K562 (cell line): Measurements from ENCODE around the gene NPTXR. TPM values are rescaled to one million over a fixed set of nuclear protein-coding genes. Genes with fewer than 3 reads are reported as not detected.

ENCODE experiments used
- BACH1 ChIP-seq: fragments of 200-800 bp; sonication (Bioruptor generic); IDR thresholded peaks from 2 replicates; pipeline ENCODE4 v1.6.1; 2016; ENCODE audit warnings: missing genetic modification characterization, missing compliant biosample characterization
- CBX2 ChIP-seq: fragments of 200-600 bp; sonication (generic); IDR thresholded peaks from one replicate; pipeline ENCODE4 v1.6.1; 2012; ENCODE audit warnings: mild to moderate bottlenecking, low read length, inconsistent platforms; ENCODE audit not compliant: insufficient read depth, poor library complexity, severe bottlenecking
- CEBPG ChIP-seq, 3 experiments: fragments of 200-800 bp in 1 of 3; sonication (Bioruptor generic) in 1 of 3; sonication (generic) in 1 of 3; formaldehyde crosslinking in 1 of 3; IDR thresholded peaks in 2 of 3; conservative IDR thresholded peaks in 1 of 3; 2 replicates each; pipeline versions ENCODE4 v1.6.1 to v1.8.0; 2016 to 2022; ENCODE audit warnings: missing compliant biosample characterization in 2 of 3, missing genetic modification characterization in 2 of 3, mild to moderate bottlenecking in 1 of 3, missing genetic modification reagents in 1 of 3
- CHCHD3 ChIP-seq: fragments of 250-450 bp; sonication (Bioruptor Pico); IDR thresholded peaks from 2 replicates; pipeline ENCODE4 v2.1.2; 2022; ENCODE audit warnings: mild to moderate bottlenecking
- FOXJ2 ChIP-seq: fragments of 200-800 bp; sonication (Bioruptor generic); IDR thresholded peaks from 2 replicates; pipeline ENCODE4 v1.6.1; 2016; ENCODE audit warnings: missing genetic modification characterization, missing compliant biosample characterization
- GTF2E2 ChIP-seq: fragments of 200-800 bp; sonication (Bioruptor generic); IDR thresholded peaks from 2 replicates; pipeline ENCODE4 v1.6.1; 2016; ENCODE audit warnings: missing genetic modification characterization, missing compliant biosample characterization
- HOXB6 ChIP-seq: fragments of 250-450 bp; sonication (Bioruptor Pico); IDR thresholded peaks from 2 replicates; pipeline ENCODE4 v1.5.1; 2022; ENCODE audit warnings: mild to moderate bottlenecking, borderline replicate concordance
- IRF2 ChIP-seq: sonication (generic); formaldehyde crosslinking; IDR thresholded peaks from 2 replicates; pipeline ENCODE4 v1.8.1; 2022; ENCODE audit warnings: mild to moderate bottlenecking, missing genetic modification reagents
- MTA3 ChIP-seq: fragments of 450-650 bp; formaldehyde crosslinking; IDR thresholded peaks from 2 replicates; pipeline ENCODE4 v1.6.1; 2017; ENCODE audit warnings: mild to moderate bottlenecking, borderline replicate concordance
- MYNN ChIP-seq, 2 experiments: sonication (generic); formaldehyde crosslinking in 1 of 2; IDR thresholded peaks; 2 replicates each; pipeline versions ENCODE4 v1.5.0 to v1.6.1; 2016 to 2020; ENCODE audit warnings: antibody characterized with exemption in 1 of 2, missing genetic modification reagents in 1 of 2
- NR2F6 ChIP-seq: fragments of 450-650 bp; formaldehyde crosslinking; IDR thresholded peaks from 2 replicates; pipeline ENCODE4 v1.4.0; 2020; ENCODE audit warnings: mild to moderate bottlenecking
- PURB ChIP-seq: sonication (generic); formaldehyde crosslinking; IDR thresholded peaks from 2 replicates; pipeline ENCODE4 v1.9.0; 2021; ENCODE audit warnings: low read depth, mild to moderate bottlenecking, missing genetic modification reagents
- RBM25 ChIP-seq: fragments of 200-400 bp; formaldehyde crosslinking; IDR thresholded peaks from 2 replicates; pipeline ENCODE4 v1.6.1; 2018; ENCODE audit warnings: low read length, low read depth, moderate library complexity; ENCODE audit not compliant: severe bottlenecking
- RFX7 ChIP-seq: fragments of 250-450 bp; sonication (Bioruptor Pico); IDR thresholded peaks from 2 replicates; pipeline ENCODE4 v1.5.1; 2021; ENCODE audit warnings: mild to moderate bottlenecking
- SMAD1 ChIP-seq: fragments of 150-350 bp; IDR thresholded peaks from 2 replicates; pipeline ENCODE4 v1.6.1; 2014; ENCODE audit warnings: low read length, low read depth; ENCODE audit not compliant: partially characterized antibody
- SNIP1 ChIP-seq: fragments of 450-650 bp; IDR thresholded peaks from 2 replicates; pipeline ENCODE4 v1.7.1; 2017; ENCODE audit warnings: low read depth, mild to moderate bottlenecking
- SREBF1 ChIP-seq: fragments of 150-350 bp; IDR thresholded peaks from 2 replicates; pipeline ENCODE4 v1.6.1; 2014; ENCODE audit warnings: antibody characterized with exemption, low read depth, low read length, borderline replicate concordance
- TBP ChIP-seq: optimal IDR thresholded peaks from 2 replicates; pipeline ENCODE3; 2011; ENCODE audit warnings: low read depth, low read length, improper control_type of control experiment
- ZBTB1 ChIP-seq: sonication (generic); formaldehyde crosslinking; IDR thresholded peaks from 2 replicates; pipeline ENCODE4 v1.8.1; 2023; ENCODE audit warnings: missing genetic modification reagents, low read depth, mild to moderate bottlenecking, borderline replicate concordance
- ZBTB8A ChIP-seq: fragments of 450-650 bp; IDR thresholded peaks from 2 replicates; pipeline ENCODE4 v1.6.1; 2018; ENCODE audit warnings: mild to moderate bottlenecking, moderate library complexity; ENCODE audit not compliant: partially characterized antibody
- ZNF354B ChIP-seq: fragments of 250-450 bp; sonication (Bioruptor Pico); IDR thresholded peaks from 2 replicates; pipeline ENCODE4 v1.4.0; 2020
- ZNF717 ChIP-seq: fragments of 250-450 bp; sonication (Bioruptor Pico); IDR thresholded peaks from 2 replicates; pipeline ENCODE4 v1.5.0; 2021
- polyA plus RNA-seq, 8 experiments: library from polyadenylated mRNA; depleted of rRNA in 4 of 8; stranded (reverse) in 5 of 8; unstranded in 3 of 8; fragments of >200 nt; fragmentation: Nextera tagmentation in 2 of 8; fragmentation: Illumina TruSeq in 1 of 8; extraction: Ambion mirVana in 2 of 8; extraction: Trizol in 1 of 8; gene quantifications; 2 replicates each; pipeline versions ENCODE4 v1.2.1 to v1.2.3, GENCODE V29; 2011 to 2014; ENCODE audit warnings: inconsistent platforms in 1 of 8, missing spikeins in 1 of 8
- total RNA-seq, 7 experiments: library from RNA; depleted of rRNA in 6 of 7; stranded (reverse); fragments of >200 nt in 6 of 7; fragmentation: Illumina TruSeq in 2 of 7; extraction: Trizol in 2 of 7; gene quantifications; 2 replicates each; pipeline versions ENCODE4 v1.2.1 to v1.2.3, GENCODE V29; 2011 to 2021; ENCODE audit warnings: low replicate concordance in 1 of 7
- TF ChIP-seq, protein P1 (sequence below), 2 experiments: fragments of 450-650 bp; IDR thresholded peaks; 2 replicates each; pipeline ENCODE4 v1.6.1; 2018; ENCODE audit warnings: mild to moderate bottlenecking in 2 of 2, low read depth in 1 of 2; ENCODE audit not compliant: partially characterized antibody in 2 of 2
- TF ChIP-seq, protein P2 (sequence below): IDR thresholded peaks from 2 replicates; pipeline ENCODE4 v1.6.1; 2014; ENCODE audit warnings: antibody characterized with exemption

Gene NPTXR
- total and polyA plus RNA-seq, 9 of the 15 experiments (the other 6 are each of a cell fraction or from before 2014, with no cell fraction given): 0.01 to 3.1 (median 1.1) TPM

DNA sequence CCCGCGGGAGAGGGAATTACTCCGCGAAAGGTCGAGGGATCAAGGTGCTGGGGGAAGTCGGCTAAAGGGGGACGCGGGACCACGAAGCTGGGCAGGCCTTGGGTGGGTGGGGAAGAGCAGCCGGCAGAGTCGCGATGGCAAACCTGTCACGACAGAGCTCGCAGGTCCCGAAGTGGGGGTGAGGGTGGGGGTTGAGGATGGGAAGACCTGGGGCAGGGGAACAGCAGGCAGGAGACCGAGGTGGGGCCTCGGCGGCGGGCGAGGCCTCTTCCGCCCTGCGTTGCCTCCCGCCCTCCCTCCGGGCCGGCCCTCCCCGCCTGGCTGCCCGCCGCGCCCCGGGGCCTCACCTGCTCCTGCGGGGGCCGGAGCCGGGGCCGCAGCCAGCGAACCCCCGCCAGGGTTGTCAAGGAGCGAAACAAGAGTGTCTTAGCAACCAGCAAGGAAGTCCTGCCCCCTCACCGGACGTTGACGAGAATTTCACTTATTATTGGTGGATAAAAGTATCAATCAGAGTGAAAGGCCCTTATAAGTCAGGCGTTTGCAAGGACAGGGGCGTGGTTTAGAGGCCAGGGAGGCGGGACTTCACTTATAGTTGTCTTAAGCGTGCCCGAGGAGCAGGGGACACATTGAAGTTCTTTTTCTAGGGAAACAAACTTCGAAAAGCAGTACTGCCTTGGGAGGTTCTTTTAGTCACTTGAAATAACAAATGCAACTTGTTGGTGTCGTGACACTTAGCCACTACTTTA, 49.9 kb downstream of the NPTXR start, which contains the start of gene DNAL4 (continued):
- TF ChIP-seq, protein P1, sequence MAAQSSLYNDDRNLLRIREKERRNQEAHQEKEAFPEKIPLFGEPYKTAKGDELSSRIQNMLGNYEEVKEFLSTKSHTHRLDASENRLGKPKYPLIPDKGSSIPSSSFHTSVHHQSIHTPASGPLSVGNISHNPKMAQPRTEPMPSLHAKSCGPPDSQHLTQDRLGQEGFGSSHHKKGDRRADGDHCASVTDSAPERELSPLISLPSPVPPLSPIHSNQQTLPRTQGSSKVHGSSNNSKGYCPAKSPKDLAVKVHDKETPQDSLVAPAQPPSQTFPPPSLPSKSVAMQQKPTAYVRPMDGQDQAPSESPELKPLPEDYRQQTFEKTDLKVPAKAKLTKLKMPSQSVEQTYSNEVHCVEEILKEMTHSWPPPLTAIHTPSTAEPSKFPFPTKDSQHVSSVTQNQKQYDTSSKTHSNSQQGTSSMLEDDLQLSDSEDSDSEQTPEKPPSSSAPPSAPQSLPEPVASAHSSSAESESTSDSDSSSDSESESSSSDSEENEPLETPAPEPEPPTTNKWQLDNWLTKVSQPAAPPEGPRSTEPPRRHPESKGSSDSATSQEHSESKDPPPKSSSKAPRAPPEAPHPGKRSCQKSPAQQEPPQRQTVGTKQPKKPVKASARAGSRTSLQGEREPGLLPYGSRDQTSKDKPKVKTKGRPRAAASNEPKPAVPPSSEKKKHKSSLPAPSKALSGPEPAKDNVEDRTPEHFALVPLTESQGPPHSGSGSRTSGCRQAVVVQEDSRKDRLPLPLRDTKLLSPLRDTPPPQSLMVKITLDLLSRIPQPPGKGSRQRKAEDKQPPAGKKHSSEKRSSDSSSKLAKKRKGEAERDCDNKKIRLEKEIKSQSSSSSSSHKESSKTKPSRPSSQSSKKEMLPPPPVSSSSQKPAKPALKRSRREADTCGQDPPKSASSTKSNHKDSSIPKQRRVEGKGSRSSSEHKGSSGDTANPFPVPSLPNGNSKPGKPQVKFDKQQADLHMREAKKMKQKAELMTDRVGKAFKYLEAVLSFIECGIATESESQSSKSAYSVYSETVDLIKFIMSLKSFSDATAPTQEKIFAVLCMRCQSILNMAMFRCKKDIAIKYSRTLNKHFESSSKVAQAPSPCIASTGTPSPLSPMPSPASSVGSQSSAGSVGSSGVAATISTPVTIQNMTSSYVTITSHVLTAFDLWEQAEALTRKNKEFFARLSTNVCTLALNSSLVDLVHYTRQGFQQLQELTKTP (IDR thresholded peaks at IDR 0.05; ENCODE audit: low read depth in 1 of 2, partially characterized antibody in 2 of 2): no peak
- no peak for TF ChIP-seq CEBPG (CRISPR knock-in tag; IDR thresholded peaks at IDR 0.05)
- no peak for TF ChIP-seq CEBPG (tag; conservative IDR thresholded peaks at IDR 0.05 in 1 of 2, IDR thresholded peaks at IDR 0.05 in 1 of 2)
- TF ChIP-seq BACH1 (tag): no peak
- 0 out of 2 replicates have a peak, but pooled peaks have one; percentile 17 for TF ChIP-seq MYNN (IDR thresholded peaks at IDR 0.05)
- TF ChIP-seq MYNN (CRISPR knock-in tag; IDR thresholded peaks at IDR 0.05): no peak
- no peak for TF ChIP-seq NR2F6 (CRISPR knock-in tag)
- TF ChIP-seq MTA3: no peak
- no peak for TF ChIP-seq ZNF717 (CRISPR knock-in tag)
- no peak for TF ChIP-seq SNIP1
- TF ChIP-seq, protein P2, sequence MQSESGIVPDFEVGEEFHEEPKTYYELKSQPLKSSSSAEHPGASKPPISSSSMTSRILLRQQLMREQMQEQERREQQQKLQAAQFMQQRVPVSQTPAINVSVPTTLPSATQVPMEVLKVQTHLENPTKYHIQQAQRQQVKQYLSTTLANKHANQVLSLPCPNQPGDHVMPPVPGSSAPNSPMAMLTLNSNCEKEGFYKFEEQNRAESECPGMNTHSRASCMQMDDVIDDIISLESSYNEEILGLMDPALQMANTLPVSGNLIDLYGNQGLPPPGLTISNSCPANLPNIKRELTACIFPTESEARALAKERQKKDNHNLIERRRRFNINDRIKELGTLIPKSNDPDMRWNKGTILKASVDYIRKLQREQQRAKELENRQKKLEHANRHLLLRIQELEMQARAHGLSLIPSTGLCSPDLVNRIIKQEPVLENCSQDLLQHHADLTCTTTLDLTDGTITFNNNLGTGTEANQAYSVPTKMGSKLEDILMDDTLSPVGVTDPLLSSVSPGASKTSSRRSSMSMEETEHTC: no peak
- no peak for TF ChIP-seq IRF2
- no peak for TF ChIP-seq CBX2
- TF ChIP-seq TBP: peak; percentile 50
- TF ChIP-seq FOXJ2 (tag): peak; percentile 95
- no peak for TF ChIP-seq ZBTB1
- no peak for TF ChIP-seq ZNF354B (CRISPR knock-in tag)
- no peak for TF ChIP-seq HOXB6 (CRISPR knock-in tag)
- no peak for TF ChIP-seq PURB (CRISPR knock-in tag)
- no peak for TF ChIP-seq GTF2E2 (tag)
- TF ChIP-seq SREBF1: no peak
- peak; percentile 60 for TF ChIP-seq RBM25
- TF ChIP-seq RFX7: no peak
- TF ChIP-seq CHCHD3: no peak
- TF ChIP-seq ZBTB8A: no peak
- no peak for TF ChIP-seq SMAD1
